HepG2 (cell line): Measurements from ENCODE around the gene ZNF813. TPM values are rescaled to one million over a fixed set of nuclear protein-coding genes. Genes with fewer than 3 reads are reported as not detected.

ENCODE experiments used
- ADNP ChIP-seq: sonication (generic); formaldehyde crosslinking; IDR thresholded peaks from 2 replicates; pipeline ENCODE4 v1.4.0; 2020; ENCODE audit warnings: missing genetic modification reagents
- CBFB ChIP-seq: sonication (generic); formaldehyde crosslinking; IDR thresholded peaks from 2 replicates; pipeline ENCODE4 v1.4.0; 2020; ENCODE audit warnings: missing genetic modification reagents
- DBP ChIP-seq: sonication (generic); formaldehyde crosslinking; IDR thresholded peaks from 2 replicates; pipeline ENCODE4 v1.4.0; 2020; ENCODE audit warnings: missing genetic modification reagents; ENCODE audit errors: not compliant biosample characterization
- KDM4B ChIP-seq: sonication (generic); formaldehyde crosslinking; IDR thresholded peaks from 2 replicates; pipeline ENCODE4 v1.4.0; 2020; ENCODE audit warnings: missing genetic modification reagents
- MAFK ChIP-seq, 2 experiments: IDR thresholded peaks in 1 of 2; conservative IDR thresholded peaks in 1 of 2; 2 replicates each; pipeline ENCODE4 v1.6.1; 2011; ENCODE audit warnings: improper control_type of control experiment in 2 of 2, low read length in 2 of 2
- MYNN ChIP-seq: sonication (generic); formaldehyde crosslinking; IDR thresholded peaks from 2 replicates; pipeline ENCODE4 v1.4.0; 2020; ENCODE audit warnings: mild to moderate bottlenecking, low read depth, missing genetic modification reagents
- REPIN1 ChIP-seq: sonication (generic); formaldehyde crosslinking; IDR thresholded peaks from 2 replicates; pipeline ENCODE4 v1.8.0; 2022; ENCODE audit warnings: missing genetic modification reagents, low read depth, mild to moderate bottlenecking, borderline replicate concordance
- RFX3 ChIP-seq: IDR thresholded peaks from 2 replicates; pipeline ENCODE4 v1.6.1; 2016; ENCODE audit warnings: missing biosample characterization, missing genetic modification reagents
- SALL2 ChIP-seq: sonication (generic); formaldehyde crosslinking; IDR thresholded peaks from 2 replicates; pipeline ENCODE4 v1.8.1; 2023; ENCODE audit warnings: mild to moderate bottlenecking, missing genetic modification reagents, inconsistent platforms
- SP4 ChIP-seq: sonication (generic); formaldehyde crosslinking; IDR thresholded peaks from 2 replicates; pipeline ENCODE4 v1.8.1; 2023; ENCODE audit warnings: mild to moderate bottlenecking, missing genetic modification reagents
- ZBTB25 ChIP-seq: IDR thresholded peaks from 2 replicates; pipeline ENCODE4 v1.6.1; 2018; ENCODE audit warnings: missing genetic modification reagents
- ZEB1 ChIP-seq: IDR thresholded peaks from 2 replicates; pipeline ENCODE4 v1.6.1; 2012; ENCODE audit warnings: mild to moderate bottlenecking, low read depth, inconsistent platforms; ENCODE audit not compliant: insufficient replicate concordance
- ZNF407 ChIP-seq: sonication (generic); formaldehyde crosslinking; IDR thresholded peaks from one replicate; pipeline ENCODE4 v1.5.1; 2020; ENCODE audit warnings: mild to moderate bottlenecking, missing genetic modification reagents; ENCODE audit errors: not compliant biosample characterization
- ZNF546 ChIP-seq: sonication (generic); formaldehyde crosslinking; conservative IDR thresholded peaks from 2 replicates; pipeline ENCODE4 v1.8.1; 2023; ENCODE audit warnings: mild to moderate bottlenecking, missing genetic modification reagents
- ZNF678 ChIP-seq: sonication (generic); formaldehyde crosslinking; IDR thresholded peaks from 2 replicates; pipeline ENCODE4 v1.4.0; 2020; ENCODE audit warnings: mild to moderate bottlenecking, missing genetic modification reagents
- ZNF737 ChIP-seq: sonication (generic); formaldehyde crosslinking; IDR thresholded peaks from 2 replicates; pipeline ENCODE4 v1.5.0; 2020; ENCODE audit warnings: missing genetic modification reagents, mild to moderate bottlenecking, borderline replicate concordance
- ZNF772 ChIP-seq: sonication (generic); formaldehyde crosslinking; IDR thresholded peaks from 2 replicates; pipeline ENCODE4 v1.5.0; 2020; ENCODE audit warnings: mild to moderate bottlenecking, missing genetic modification reagents
- ZNF777 ChIP-seq: sonication (generic); formaldehyde crosslinking; IDR thresholded peaks from 2 replicates; pipeline ENCODE4 v1.4.0; 2020; ENCODE audit warnings: missing genetic modification reagents
- polyA plus RNA-seq, 8 experiments: library from polyadenylated mRNA; depleted of rRNA in 3 of 8; stranded (reverse) in 7 of 8; unstranded in 1 of 8; fragments of >200 nt; fragmentation: Illumina TruSeq in 4 of 8; extraction: Trizol in 4 of 8; gene quantifications; 2 replicates each; pipeline versions ENCODE4 v1.2.1 to v1.2.3, GENCODE V29; 2011 to 2016; ENCODE audit warnings: low read depth in 4 of 8, missing spikeins in 1 of 8, mixed read lengths in 1 of 8; ENCODE audit not compliant: insufficient read depth in 1 of 8
- total RNA-seq, 5 experiments: library from RNA; depleted of rRNA; stranded (reverse); fragments of >200 nt; fragmentation: Illumina TruSeq; extraction: Trizol; gene quantifications; 2 replicates each; pipeline ENCODE4 v1.2.3, GENCODE V29; 2016; ENCODE audit warnings: low read depth in 1 of 5

ZNF813 gene
- total and polyA plus RNA-seq, 2 of the 13 experiments (the other 11 are each of a cell fraction or from before 2014, with no cell fraction given): 2.1 to 8.9 TPM

GRCh38 chr19:53520547-53521372 is 53.2 kb downstream of the ZNF813 start (continued):
- no peak for TF ChIP-seq ZNF777 (CRISPR knock-in tag)
- TF ChIP-seq MYNN: no peak
- no peak for TF ChIP-seq CBFB (CRISPR knock-in tag)
- TF ChIP-seq RFX3 (CRISPR knock-in tag): no peak
- TF ChIP-seq ZEB1: no peak
- no peak for TF ChIP-seq ADNP
- TF ChIP-seq REPIN1 (CRISPR knock-in tag): 0 out of 2 replicates have a peak, but pooled peaks have one; percentile 10
- TF ChIP-seq SALL2 (CRISPR knock-in tag): no peak
- TF ChIP-seq DBP (CRISPR knock-in tag): no peak
- TF ChIP-seq ZNF407: no peak
- no peak for TF ChIP-seq ZNF772 (CRISPR knock-in tag)
- TF ChIP-seq MAFK (conservative IDR thresholded peaks at IDR 0.05 in 1 of 2, IDR thresholded peaks at IDR 0.05 in 1 of 2; ENCODE audit: low read length in 2 of 2): no peak
- no peak for TF ChIP-seq ZNF546
- TF ChIP-seq SP4: 0 out of 2 replicates have a peak, but pooled peaks have one; percentile 29
- TF ChIP-seq ZBTB25 (CRISPR knock-in tag): 0 out of 2 replicates have a peak, but pooled peaks have one; percentile 32
- no peak for TF ChIP-seq KDM4B (CRISPR knock-in tag)
- TF ChIP-seq ZNF737 (CRISPR knock-in tag): no peak
- no peak for TF ChIP-seq ZNF678
